ENCODE results near the gene CDK19.
A peak's percentile ranks its signal among the peaks of the same experiment; 100 is the strongest.

CDK19 gene

GRCh38 chr6:110646951-110647910 is 168.0 kb downstream of the CDK19 start:
- DNase-seq = no peak
- intact Hi-C loops (cut with DNase I) = no loop called here

GRCh38 chr6:110646419-110646698 is 168.9 kb downstream of the CDK19 start:
- DNase-seq = no peak
- intact Hi-C loops (cut with DNase I) = no loop called here

DNA sequence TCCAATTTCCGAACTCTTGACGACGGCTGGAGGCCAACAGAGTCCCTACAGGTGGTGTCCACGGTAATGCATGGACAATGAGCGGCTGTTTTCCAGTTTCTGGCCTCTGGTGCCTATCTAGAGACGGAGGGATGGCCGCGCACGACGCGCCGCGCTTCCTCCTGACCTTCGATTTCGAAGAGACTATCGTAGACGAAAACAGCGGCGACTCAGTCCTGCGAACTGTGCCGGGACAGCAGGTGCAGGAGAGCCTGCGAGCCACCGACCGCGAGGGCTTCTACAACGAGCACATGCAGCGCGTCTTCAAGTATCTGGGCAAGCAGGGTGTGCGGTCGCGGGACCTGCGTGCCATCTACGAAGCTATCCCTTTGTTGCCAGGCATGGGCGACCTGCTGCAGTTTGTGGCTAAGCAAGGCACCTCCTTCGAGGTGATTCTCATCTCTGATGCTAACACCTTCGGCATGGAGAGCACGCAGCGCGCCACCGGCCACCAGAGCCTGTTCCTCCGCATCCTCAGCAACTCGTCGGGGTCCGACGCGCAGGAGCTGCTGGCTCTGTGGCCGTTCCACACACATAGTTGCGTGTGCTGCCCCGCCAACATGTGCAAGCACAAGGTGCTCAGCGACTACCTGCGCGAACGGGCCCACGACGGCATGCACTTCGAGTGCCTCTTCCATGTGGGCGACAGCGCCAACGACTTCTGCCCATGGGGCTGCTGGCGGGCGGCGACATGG is 169.4 kb downstream of the CDK19 start:
- intact Hi-C loops (cut with DNase I) = no loop called here
- DNase-seq = no peak

- intact Hi-C loops (cut with DNase I) = no loop called here
- DNase-seq = no peak
Measured at GRCh38 chr6:110643175-110643574, 172.1 kb downstream of the CDK19 start.

DNA sequence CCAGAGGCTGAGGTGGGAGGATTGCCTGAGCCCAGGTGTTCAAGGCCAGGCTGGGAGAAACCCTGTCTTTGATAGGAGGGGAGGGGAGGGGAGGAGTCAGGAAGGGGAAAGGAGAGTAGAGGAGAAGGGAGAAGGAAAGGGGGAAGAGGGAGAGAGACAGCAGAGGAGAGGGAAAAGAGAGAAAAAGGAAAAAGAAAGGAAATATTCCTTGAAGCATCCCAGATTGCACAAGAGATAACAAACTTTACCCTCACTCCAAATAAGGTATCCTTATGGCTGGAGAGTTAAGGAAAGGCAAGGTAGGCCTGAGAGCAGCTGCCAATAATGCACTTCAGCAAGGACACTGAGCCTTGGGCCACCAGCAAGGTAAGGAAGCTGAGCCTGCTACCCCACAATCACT is 172.6 kb downstream of the CDK19 start:
- intact Hi-C loops (cut with DNase I) = no loop called here
- DNase-seq = no peak

GRCh38 chr6:110636781-110637180 is 178.5 kb downstream of the CDK19 start:
- intact Hi-C loops (cut with DNase I) = no loop called here

GRCh38 chr6:110635096-110635495 is 180.2 kb downstream of the CDK19 start:
- no peak for DNase-seq
- intact Hi-C loops (cut with DNase I) = no loop called here

More at GRCh38 chr6:110636781-110637180, 178.5 kb downstream of the CDK19 start:
- no peak for DNase-seq

DNA sequence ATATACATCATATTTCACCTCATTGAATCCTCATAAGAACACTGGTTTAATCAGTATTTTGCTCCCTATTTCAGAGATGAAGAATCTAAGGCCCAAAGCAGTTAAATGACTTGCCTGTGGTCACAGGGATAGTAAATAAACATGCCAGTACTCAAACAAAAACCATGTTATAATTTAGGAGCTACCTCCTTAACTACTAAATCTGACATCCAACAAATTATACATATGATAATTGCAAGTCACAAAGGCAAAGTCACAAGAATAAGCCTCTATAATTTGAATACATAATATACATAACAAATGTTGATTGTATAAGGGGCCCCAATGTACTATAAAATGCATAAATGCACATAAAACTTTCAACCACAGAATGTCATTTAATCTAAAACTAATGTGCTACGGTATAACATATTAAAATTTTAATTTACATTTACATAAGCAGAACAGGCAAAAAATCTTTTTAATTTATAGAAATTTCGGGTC is 181.5 kb downstream of the CDK19 start:
- no peak for DNase-seq
- intact Hi-C loops (cut with DNase I) = no loop called here

DNA sequence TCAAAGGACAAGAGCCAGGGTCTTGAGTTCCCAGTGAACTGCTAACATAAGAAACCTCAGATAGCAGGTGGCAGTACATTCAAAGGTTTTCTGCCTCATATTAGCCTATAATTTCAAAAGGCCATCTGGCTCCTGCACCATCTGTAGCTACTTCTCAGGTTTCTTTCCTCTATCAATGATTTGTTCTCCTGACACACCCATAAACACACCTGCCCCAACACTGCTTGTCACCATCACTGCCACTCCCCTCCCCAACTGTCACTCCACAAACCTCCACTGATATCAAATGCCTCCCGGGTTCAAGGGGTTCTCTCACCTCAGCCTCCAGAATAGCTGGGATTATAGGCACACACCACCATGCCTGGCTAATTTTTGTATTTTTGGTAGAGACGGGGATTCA is 186.1 kb downstream of the CDK19 start:
- DNase-seq = no peak
- intact Hi-C loops (cut with DNase I) = no loop called here

- intact Hi-C loops (cut with DNase I) = no loop called here
Measured at GRCh38 chr6:110628330-110628729, 186.9 kb downstream of the CDK19 start.

DNA sequence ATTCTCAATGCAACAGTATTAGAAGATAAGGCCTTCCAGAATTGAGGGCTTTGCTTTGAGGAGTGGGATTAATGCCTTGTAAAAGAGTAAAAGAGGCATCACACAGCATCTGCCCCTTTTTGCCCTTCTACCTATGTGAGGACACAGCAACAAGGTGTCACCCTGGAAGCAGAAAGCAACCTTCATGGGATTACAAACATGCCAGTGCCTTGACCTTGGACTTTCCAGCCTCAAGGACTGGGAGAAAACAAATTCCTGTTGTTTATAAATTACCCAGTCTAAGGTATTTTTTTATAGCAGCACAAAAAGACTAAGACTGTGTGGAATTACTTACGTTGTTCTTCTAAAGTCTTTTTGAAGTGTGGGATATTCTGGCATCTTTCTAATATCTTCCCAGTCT is 188.8 kb downstream of the CDK19 start:
- DNase-seq = no peak
- intact Hi-C loops (cut with DNase I) = no loop called here

More at GRCh38 chr6:110628330-110628729, 186.9 kb downstream of the CDK19 start:
- DNase-seq = no peak

- intact Hi-C loops (cut with DNase I) = no loop called here
Measured at GRCh38 chr6:110625883-110626282, 189.4 kb downstream of the CDK19 start.

GRCh38 chr6:110622912-110623578 is 192.2 kb downstream of the CDK19 start:
- no peak for DNase-seq
- intact Hi-C loops (cut with DNase I) = no loop called here

More at GRCh38 chr6:110625883-110626282, 189.4 kb downstream of the CDK19 start:
- DNase-seq = no peak

GRCh38 chr6:110621061-110621460 is 194.2 kb downstream of the CDK19 start:
- no peak for DNase-seq

GRCh38 chr6:110620065-110620464 is 195.2 kb downstream of the CDK19 start:
- DNase-seq = no peak
- intact Hi-C loops (cut with DNase I) = no loop called here

More at GRCh38 chr6:110621061-110621460, 194.2 kb downstream of the CDK19 start:
- intact Hi-C loops (cut with DNase I) = no loop called here

DNA sequence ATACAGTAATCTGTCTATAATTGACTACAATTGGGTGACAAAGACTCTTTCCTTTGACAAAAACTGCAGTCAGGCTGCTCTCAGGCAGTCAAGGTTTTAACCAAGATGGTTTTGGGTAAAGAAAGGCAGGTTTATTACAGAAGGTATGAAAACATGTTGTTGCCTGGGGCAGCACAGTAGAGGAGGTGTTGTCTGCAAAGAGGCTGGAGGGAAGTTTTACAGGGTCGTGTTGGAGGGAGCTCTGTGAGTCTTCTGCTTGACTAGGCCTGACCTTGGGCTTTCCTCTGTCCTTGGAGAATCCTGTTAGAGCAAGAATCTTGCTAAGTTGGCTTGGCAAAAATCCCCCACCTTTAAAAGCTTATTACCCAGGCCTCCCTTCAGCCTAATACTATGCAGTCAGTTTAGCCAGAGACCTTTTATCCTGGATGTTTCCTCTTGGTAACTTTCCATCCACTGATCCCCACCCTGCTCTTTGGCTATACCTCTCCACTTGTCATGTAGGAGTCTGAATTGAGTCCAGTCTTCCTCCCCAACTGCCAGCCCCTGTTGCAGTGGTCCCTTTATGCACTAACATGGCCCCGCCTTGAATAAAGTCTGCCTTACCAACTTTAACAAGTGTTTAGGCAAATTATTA is 195.9 kb downstream of the CDK19 start:
- no peak for DNase-seq
- intact Hi-C loops (cut with DNase I) = no loop called here

- intact Hi-C loops (cut with DNase I) = no loop called here
- peak in 3 of 42 donors; percentile 21 to 36 (median 36) for DNase-seq
Measured at GRCh38 chr6:110618591-110619267, 196.5 kb downstream of the CDK19 start.

DNA sequence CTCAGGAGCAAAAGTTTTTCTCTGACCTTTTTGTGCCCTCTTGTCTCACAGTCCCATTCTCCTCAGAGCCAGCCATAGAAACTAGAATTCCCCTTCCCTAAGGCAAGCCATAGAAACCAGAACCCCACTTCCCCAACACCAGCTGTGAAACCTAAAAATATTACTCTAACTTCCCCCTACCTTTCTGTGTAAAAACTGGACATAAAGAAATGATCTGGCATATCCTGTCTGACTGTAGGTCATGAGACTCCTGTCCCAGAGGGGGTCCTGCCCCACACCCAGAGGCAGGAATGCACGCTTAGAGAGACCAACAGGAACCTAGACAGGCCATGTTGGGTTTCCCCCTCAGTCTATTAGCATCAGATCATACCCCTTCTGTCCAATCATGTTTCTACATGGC is 198.2 kb downstream of the CDK19 start:
- intact Hi-C loops (cut with DNase I) = no loop called here
- no peak for DNase-seq

DNA sequence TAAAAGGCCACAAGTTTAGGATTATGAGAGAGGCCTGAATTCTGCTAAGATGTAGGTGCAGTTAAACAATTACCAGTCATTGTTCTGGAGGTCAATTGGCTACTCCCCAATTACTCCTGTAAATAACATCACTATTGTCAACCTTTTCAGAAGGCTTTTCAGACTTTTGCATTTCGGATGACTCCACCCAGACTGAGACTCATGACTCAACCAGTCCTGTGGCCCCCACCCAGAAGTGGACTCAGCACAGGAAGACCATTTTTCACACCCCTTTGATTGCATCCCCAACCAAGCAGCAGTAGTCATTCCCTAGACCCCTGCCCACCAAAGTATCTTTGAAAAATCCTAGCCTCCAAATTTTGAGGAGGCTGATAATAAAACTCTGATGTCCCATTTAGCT is 199.5 kb downstream of the CDK19 start:
- intact Hi-C loops (cut with DNase I) = no loop called here

More for the DNA sequence above, 199.5 kb downstream of the CDK19 start:
- DNase-seq = no peak

All from head of caudate nucleus (tissue), 42 donors.